T-helper 17 cell (primary cell): ENCODE results near the gene CYTH1. TPM values are rescaled to one million over a fixed set of nuclear protein-coding genes. Genes with fewer than 3 reads are reported as not detected.

Experiments used
- ATAC-seq: fragments of 150-1000 bp; cut with Tn5 transposase; 2 replicates; pipeline ENCODE4 v1.10.0; 2021; ENCODE audit warnings: mild to moderate bottlenecking, moderate library complexity
- DNase-seq, 3 donors: peaks; one replicate each; pipeline versions ENCODE4 v3.0.0 to v3.0.0-alpha.2; 2020 to 2021
- H3K9me3 ChIP-seq: one replicate; pipeline ENCODE4 v1.7.0; 2013; ENCODE audit warnings: low read length, mild to moderate bottlenecking; ENCODE audit not compliant: control insufficient read depth, poor library complexity, severe bottlenecking
- H3K27ac Mint-ChIP-seq: one replicate; pipeline ENCODE4 v1.8.0; 2022; ENCODE audit warnings: mild to moderate bottlenecking, moderate library complexity, mixed read lengths
- H3K27me3 Mint-ChIP-seq: one replicate; pipeline ENCODE4 v1.8.0; 2022; ENCODE audit warnings: mixed read lengths
- H3K36me3 Mint-ChIP-seq: one replicate; pipeline ENCODE4 v1.8.0; 2022; ENCODE audit warnings: low read depth, mixed read lengths
- H3K4me1 Mint-ChIP-seq: one replicate; pipeline ENCODE4 v1.8.0; 2022; ENCODE audit warnings: mild to moderate bottlenecking, mixed read lengths
- H3K4me3 Mint-ChIP-seq: one replicate; pipeline ENCODE4 v1.8.0; 2022; ENCODE audit warnings: mild to moderate bottlenecking, moderate library complexity, mixed read lengths
- total RNA-seq, 4 donors: library from RNA in 2 of 4; stranded (reverse) in 2 of 4; gene quantifications; one replicate each; pipeline ENCODE4 v1.2.3 and lab custom pipeline; 2022 to 2026

CYTH1 gene
- total RNA-seq, 2 donors from 2014 or later: 462 to 497 TPM

GRCh38 chr17:78727476-78728229 is 54.4 kb downstream of the CYTH1 start:
- Mint-ChIP-seq H3K4me1 (peaks cover 73% of the 10 kb centered on the region), H3K27ac (peak overlapping the region; percentile 95)

GRCh38 chr17:78727057-78727456 is 55.0 kb downstream of the CYTH1 start:
- Mint-ChIP-seq H3K27me3 (no peaks in the 10 kb centered on the region), H3K4me3 (peak overlapping the region; percentile 90), H3K4me1 (peaks cover 72% of the 10 kb centered on the region), H3K27ac (peak overlapping the region; percentile 95), H3K36me3 (peaks cover 3% of the 10 kb centered on the region)
- DNase-seq (no peak), ATAC-seq (no peak)
- no peaks in the 10 kb centered on the region for H3K9me3 ChIP-seq

More at GRCh38 chr17:78727476-78728229, 54.4 kb downstream of the CYTH1 start:
- Mint-ChIP-seq H3K36me3 (peaks cover 4% of the 10 kb centered on the region), H3K4me3 (peak overlapping the region; percentile 90), H3K27me3 (no peaks in the 10 kb centered on the region)
- H3K9me3 ChIP-seq: no peaks in the 10 kb centered on the region
- ATAC-seq (no peak), DNase-seq (no peak)

GRCh38 chr17:78726513-78726912 is 55.6 kb downstream of the CYTH1 start:
- ATAC-seq (no peak), DNase-seq (no peak)
- H3K4me3 Mint-ChIP-seq: peak overlapping the region; percentile 90
- no peaks in the 10 kb centered on the region for H3K9me3 ChIP-seq
- H3K36me3 Mint-ChIP-seq: peaks cover 2% of the 10 kb centered on the region
- H3K27ac Mint-ChIP-seq: peak overlapping the region; percentile 95
- peaks cover 72% of the 10 kb centered on the region for H3K4me1 Mint-ChIP-seq
- no peaks in the 10 kb centered on the region for H3K27me3 Mint-ChIP-seq

GRCh38 chr17:78725448-78726021 is 56.5 kb downstream of the CYTH1 start:
- H3K9me3 ChIP-seq: no peaks in the 10 kb centered on the region
- H3K4me1 Mint-ChIP-seq: peaks cover 69% of the 10 kb centered on the region
- ATAC-seq: peak; percentile 66
- peak overlapping the region; percentile 90 for H3K4me3 Mint-ChIP-seq
- DNase-seq: no peak
- no peaks in the 10 kb centered on the region for H3K27me3 Mint-ChIP-seq
- peak overlapping the region; percentile 95 for H3K27ac Mint-ChIP-seq
- H3K36me3 Mint-ChIP-seq: peaks cover 2% of the 10 kb centered on the region

GRCh38 chr17:78724999-78725398 is 57.1 kb downstream of the CYTH1 start:
- H3K36me3 Mint-ChIP-seq: peaks cover 2% of the 10 kb centered on the region
- peaks cover 71% of the 10 kb centered on the region for H3K4me1 Mint-ChIP-seq
- ATAC-seq: no peak
- H3K27ac Mint-ChIP-seq: peak overlapping the region; percentile 95
- peak overlapping the region; percentile 90 for H3K4me3 Mint-ChIP-seq
- H3K27me3 Mint-ChIP-seq: no peaks in the 10 kb centered on the region
- DNase-seq: no peak
- no peaks in the 10 kb centered on the region for H3K9me3 ChIP-seq

- no peaks in the 10 kb centered on the region for H3K27me3 Mint-ChIP-seq
- peak overlapping the region; percentile 90 for H3K4me3 Mint-ChIP-seq
- peaks cover 2% of the 10 kb centered on the region for H3K36me3 Mint-ChIP-seq
- H3K27ac Mint-ChIP-seq: peak overlapping the region; percentile 95
- no peaks in the 10 kb centered on the region for H3K9me3 ChIP-seq
- no peak for ATAC-seq
- H3K4me1 Mint-ChIP-seq: peaks cover 72% of the 10 kb centered on the region
- no peak for DNase-seq
These were observed 57.5 kb downstream of the CYTH1 start for GRCh38 chr17:78724544-78724943.

GRCh38 chr17:78723957-78724356 is 58.1 kb downstream of the CYTH1 start:
- H3K9me3 ChIP-seq: no peaks in the 10 kb centered on the region
- H3K4me1 Mint-ChIP-seq: peaks cover 74% of the 10 kb centered on the region
- no peak for DNase-seq
- H3K27ac Mint-ChIP-seq: peak overlapping the region; percentile 95
- peaks cover 4% of the 10 kb centered on the region for H3K36me3 Mint-ChIP-seq
- H3K4me3 Mint-ChIP-seq: peak overlapping the region; percentile 90
- no peak for ATAC-seq
- H3K27me3 Mint-ChIP-seq: no peaks in the 10 kb centered on the region

- peaks cover 78% of the 10 kb centered on the region for H3K4me1 Mint-ChIP-seq
These were observed 58.9 kb downstream of the CYTH1 start for GRCh38 chr17:78723001-78723796.

GRCh38 chr17:78722246-78722761 is 59.8 kb downstream of the CYTH1 start:
- Mint-ChIP-seq H3K27me3 (no peaks in the 10 kb centered on the region), H3K36me3 (peaks cover 4% of the 10 kb centered on the region), H3K4me1 (peaks cover 81% of the 10 kb centered on the region), H3K4me3 (peak overlapping the region; percentile 85), H3K27ac (peak overlapping the region; percentile 82)
- peak; percentile 36 for ATAC-seq
- H3K9me3 ChIP-seq: no peaks in the 10 kb centered on the region
- no peak for DNase-seq

More at GRCh38 chr17:78723001-78723796, 58.9 kb downstream of the CYTH1 start:
- Mint-ChIP-seq H3K36me3 (peaks cover 4% of the 10 kb centered on the region), H3K27me3 (no peaks in the 10 kb centered on the region), H3K4me3 (peak overlapping the region; percentile 90), H3K27ac (peak overlapping the region; percentile 95)
- ATAC-seq: no peak
- DNase-seq: no peak
- no peaks in the 10 kb centered on the region for H3K9me3 ChIP-seq

- DNase-seq (no peak), ATAC-seq (no peak)
- H3K36me3 Mint-ChIP-seq: peaks cover 6% of the 10 kb centered on the region
- H3K4me3 Mint-ChIP-seq: peak overlapping the region; percentile 87
- H3K27me3 Mint-ChIP-seq: no peaks in the 10 kb centered on the region
- peak overlapping the region; percentile 95 for H3K27ac Mint-ChIP-seq
- H3K4me1 Mint-ChIP-seq: peaks cover 82% of the 10 kb centered on the region
- H3K9me3 ChIP-seq: no peaks in the 10 kb centered on the region
These were observed 62.3 kb downstream of the CYTH1 start for GRCh38 chr17:78719630-78720298.

GRCh38 chr17:78718575-78719208 is 63.4 kb downstream of the CYTH1 start:
- Mint-ChIP-seq H3K27ac (peak overlapping the region; percentile 95), H3K4me1 (peaks cover 79% of the 10 kb centered on the region), H3K36me3 (peaks cover 6% of the 10 kb centered on the region), H3K27me3 (no peaks in the 10 kb centered on the region), H3K4me3 (peak overlapping the region; percentile 87)
- H3K9me3 ChIP-seq: no peaks in the 10 kb centered on the region
- no peak for ATAC-seq
- no peak for DNase-seq

GRCh38 chr17:78717431-78717980 is 64.6 kb downstream of the CYTH1 start:
- Mint-ChIP-seq H3K4me3 (peak overlapping the region; percentile 87), H3K27ac (peak overlapping the region; percentile 95), H3K36me3 (peaks cover 6% of the 10 kb centered on the region), H3K27me3 (no peaks in the 10 kb centered on the region), H3K4me1 (peaks cover 76% of the 10 kb centered on the region)
- DNase-seq: no peak
- no peaks in the 10 kb centered on the region for H3K9me3 ChIP-seq
- ATAC-seq: no peak
